Lung (tissue), 12 donors: ENCODE results near the gene HSPG2. TPM values are rescaled to one million over a fixed set of nuclear protein-coding genes. Genes with fewer than 3 reads are reported as not detected.
A peak's percentile ranks its signal among the peaks of the same experiment; 100 is the strongest.

Source experiments
- ATAC-seq: fragments of 200-7000 bp; cut with Tn5 transposase; one replicate; pipeline ENCODE4 v1.9.1; 2020; ENCODE audit warnings: moderate number of reproducible peaks; ENCODE audit not compliant: insufficient read depth, low FRiP score
- DNase-seq, 3 donors: peaks; one replicate each; pipeline ENCODE4 v3.0.0-alpha.2; 2013 to 2017
- H3K27ac ChIP-seq, 2 donors: one replicate each; pipeline ENCODE4 v1.5.1; 2013; ENCODE audit warnings: mild to moderate bottlenecking in 2 of 2, moderate library complexity in 2 of 2, control low read depth in 1 of 2, inconsistent platforms in 1 of 2, low read depth in 1 of 2, low read length in 1 of 2
- H3K27me3 ChIP-seq, 3 donors: one replicate each; pipeline ENCODE4 v1.5.1; 2013; ENCODE audit warnings: low read length in 2 of 3; ENCODE audit not compliant: control insufficient read depth in 3 of 3, insufficient read depth in 3 of 3
- H3K36me3 ChIP-seq, 4 donors: one replicate each; pipeline ENCODE4 v1.5.1; 2013; ENCODE audit warnings: low read length in 4 of 4, mild to moderate bottlenecking in 1 of 4, moderate library complexity in 1 of 4; ENCODE audit not compliant: control insufficient read depth in 4 of 4, insufficient read depth in 4 of 4
- H3K4me1 ChIP-seq, 5 donors: one replicate each; pipeline ENCODE4 v1.5.1; 2013; ENCODE audit warnings: low read length in 5 of 5, mild to moderate bottlenecking in 2 of 5, moderate library complexity in 1 of 5; ENCODE audit not compliant: control insufficient read depth in 5 of 5, insufficient read depth in 5 of 5
- H3K4me3 ChIP-seq: one replicate; pipeline ENCODE4 v1.5.1; 2013; ENCODE audit warnings: mild to moderate bottlenecking, control low read depth, moderate library complexity
- H3K9ac ChIP-seq, 2 donors: one replicate each; pipeline ENCODE4 v1.5.1; 2013; ENCODE audit warnings: low read length in 2 of 2, control low read depth in 1 of 2; ENCODE audit not compliant: insufficient read depth in 1 of 2
- H3K9me3 ChIP-seq, 4 donors: one replicate each; pipeline ENCODE4 v1.5.1; 2013; ENCODE audit warnings: low read length in 3 of 4, mild to moderate bottlenecking in 1 of 4, moderate library complexity in 1 of 4; ENCODE audit not compliant: control insufficient read depth in 4 of 4, insufficient read depth in 3 of 4
- WGBS, 2 donors: extraction: QIAGEN DNeasy Blood & Tissue Kit; methylation state at CpG; one replicate each; pipeline ENCODE4 v1.1.7; 2013; 5-methylcytosine and 5-hydroxymethylcytosine counted together
- polyA plus RNA-seq, 2 donors: library from polyadenylated mRNA; stranded (reverse); fragments of 200-250 nt; gene quantifications; one replicate each; pipeline ENCODE4 v1.2.1, GENCODE V29; 2013
- total RNA-seq, 2 donors: library from RNA; depleted of rRNA in 1 of 2; stranded (reverse); fragments of >200 nt in 1 of 2; gene quantifications; one replicate each; pipeline ENCODE4 v1.2.1, GENCODE V29; 2014 to 2021
- TF ChIP-seq, protein P1 (sequence below): IDR thresholded peaks from 2 replicates; pipeline ENCODE4 v1.5.1; 2012; ENCODE audit warnings: mild to moderate bottlenecking; ENCODE audit errors: control extremely low read depth, extremely low read depth
- donor health status: control.
- donor health status: control.
- donor health status: Bipolar disorder and iron deficiency.
- donor health status: healthy.
- donor health status: DM: yes; HTN: yes; CAD: no.

The HSPG2 gene
- total and polyA plus RNA-seq, 4 donors = 58.0 to 335 (median 140) TPM

- WGBS, 2 donors = 39 to 51% methylated on average over 5 of the region's 5 CpGs
- H3K4me1 ChIP-seq = peaks cover 0 to 50% (median 41%) of the 10 kb centered on the region in 5 donors
Observed at GRCh38 chr1:21924503-21925005, 12.6 kb downstream of the HSPG2 start.

DNA sequence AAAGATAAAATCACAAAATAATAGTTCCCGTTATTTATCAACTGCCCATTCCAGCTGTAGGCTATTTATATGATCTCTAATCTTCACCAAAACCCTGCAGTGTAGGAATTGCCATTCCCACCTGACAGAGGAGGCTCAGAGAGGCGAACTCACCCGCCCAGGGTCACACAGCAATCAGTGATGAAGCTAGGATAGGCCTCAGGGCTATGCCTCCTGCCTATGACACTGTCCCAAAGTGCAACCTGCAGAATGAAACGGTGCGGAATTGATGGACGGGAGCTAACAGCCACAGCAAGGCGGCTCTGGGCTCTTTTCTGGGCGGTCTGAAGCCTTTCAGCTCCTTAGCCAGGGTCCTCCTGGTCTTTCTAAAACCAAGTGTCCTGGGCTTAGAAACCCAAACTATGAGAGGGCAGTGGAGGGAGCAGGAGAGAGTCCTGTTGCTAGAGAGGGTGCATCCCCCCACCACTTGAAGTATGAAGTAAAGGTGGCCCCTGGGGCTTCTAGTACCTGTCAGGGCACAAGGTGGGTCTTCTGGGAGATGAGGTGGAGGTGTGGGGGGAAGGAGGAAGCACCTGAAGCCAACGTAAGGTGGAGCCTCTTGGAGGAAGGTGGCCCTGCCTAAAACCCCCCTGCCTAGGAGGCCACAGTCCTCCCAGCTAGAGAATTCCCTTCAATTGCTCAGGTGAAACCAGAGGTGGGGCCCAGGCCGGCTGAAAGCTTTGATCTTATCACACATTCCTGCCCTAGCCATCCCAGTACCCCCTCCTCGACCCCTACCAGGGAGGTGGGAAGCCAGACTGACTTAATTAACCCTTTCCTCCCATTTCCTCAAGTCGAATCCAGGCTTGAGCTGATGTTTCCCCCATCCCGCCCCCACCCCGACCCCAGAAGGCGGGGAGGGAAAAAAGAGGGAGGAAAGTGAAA lies 14.8 kb downstream of the HSPG2 start:
- DNase-seq (peak; percentile 60 to 81 (median 77)), ATAC-seq (no peak)
- Histone ChIP-seq H3K9ac (no peak overlapping the region), H3K4me1 (peaks cover 0 to 42% (median 33%) of the 10 kb centered on the region in 5 donors), H3K27me3 (no peaks in the 10 kb centered on the region), H3K36me3 (no peaks in the 10 kb centered on the region), H3K4me3 (no peak overlapping the region), H3K27ac (peak overlapping the region in 1 of 2 donors; percentile 66), H3K9me3 (no peaks in the 10 kb centered on the region)
- WGBS, 2 donors = 75 to 77% methylated on average over 15 of the region's 15 CpGs
- TF ChIP-seq, protein P1, sequence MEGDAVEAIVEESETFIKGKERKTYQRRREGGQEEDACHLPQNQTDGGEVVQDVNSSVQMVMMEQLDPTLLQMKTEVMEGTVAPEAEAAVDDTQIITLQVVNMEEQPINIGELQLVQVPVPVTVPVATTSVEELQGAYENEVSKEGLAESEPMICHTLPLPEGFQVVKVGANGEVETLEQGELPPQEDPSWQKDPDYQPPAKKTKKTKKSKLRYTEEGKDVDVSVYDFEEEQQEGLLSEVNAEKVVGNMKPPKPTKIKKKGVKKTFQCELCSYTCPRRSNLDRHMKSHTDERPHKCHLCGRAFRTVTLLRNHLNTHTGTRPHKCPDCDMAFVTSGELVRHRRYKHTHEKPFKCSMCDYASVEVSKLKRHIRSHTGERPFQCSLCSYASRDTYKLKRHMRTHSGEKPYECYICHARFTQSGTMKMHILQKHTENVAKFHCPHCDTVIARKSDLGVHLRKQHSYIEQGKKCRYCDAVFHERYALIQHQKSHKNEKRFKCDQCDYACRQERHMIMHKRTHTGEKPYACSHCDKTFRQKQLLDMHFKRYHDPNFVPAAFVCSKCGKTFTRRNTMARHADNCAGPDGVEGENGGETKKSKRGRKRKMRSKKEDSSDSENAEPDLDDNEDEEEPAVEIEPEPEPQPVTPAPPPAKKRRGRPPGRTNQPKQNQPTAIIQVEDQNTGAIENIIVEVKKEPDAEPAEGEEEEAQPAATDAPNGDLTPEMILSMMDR = no peak

More at GRCh38 chr1:21924503-21925005, 12.6 kb downstream of the HSPG2 start:
- H3K27me3 ChIP-seq = no peaks in the 10 kb centered on the region
- H3K9ac ChIP-seq = no peak overlapping the region
- H3K27ac ChIP-seq = peak overlapping the region; percentile 70 to 91
- TF ChIP-seq, protein P1 = no peak
- no peaks in the 10 kb centered on the region for H3K36me3 ChIP-seq
- no peaks in the 10 kb centered on the region for H3K9me3 ChIP-seq
- ATAC-seq (no peak), DNase-seq (peak in 1 of 3 donors; percentile 75)
- H3K4me3 ChIP-seq = no peak overlapping the region

GRCh38 chr1:21921100-21921875 lies 15.8 kb downstream of the HSPG2 start:
- Histone ChIP-seq H3K27ac (peak overlapping the region; percentile 49 to 66), H3K9ac (no peak overlapping the region), H3K4me1 (peaks cover 0 to 38% (median 27%) of the 10 kb centered on the region in 5 donors), H3K4me3 (no peak overlapping the region), H3K9me3 (no peaks in the 10 kb centered on the region), H3K27me3 (no peaks in the 10 kb centered on the region), H3K36me3 (no peaks in the 10 kb centered on the region)
- TF ChIP-seq, protein P1 = no peak
- peak in 2 of 3 donors; percentile 52 to 60 for DNase-seq
- WGBS, 2 donors = 86 to 93% methylated on average over 11 of the region's 11 CpGs
- ATAC-seq = no peak
